IMR-90 (cell line): ENCODE measurements around the gene AKIRIN2. TPM values are rescaled to one million over a fixed set of nuclear protein-coding genes. Genes with fewer than 3 reads are reported as not detected.

Source experiments
- ATAC-seq: fragments of 200-7000 bp; cut with Tn5 transposase; 2 replicates; pipeline ENCODE4 v1.9.1; 2020; ENCODE audit warnings: low read depth, mild to moderate bottlenecking, moderate library complexity
- BruUV-seq: library from RNA; stranded (reverse); fragments of 400-500 nt; replicated peaks from 2 replicates; lab custom pipeline; 2021; lab: Mats Ljungman, UMichigan
- CTCF ChIA-PET: fragments of 300-600 bp; formaldehyde crosslinking; extraction: SDS; loops from one replicate; lab custom pipeline; 2021; ENCODE audit warnings: antibody characterized with exemption; lab: Yijun Ruan, JAX
- POLR2A ChIA-PET: fragments of 300-600 bp; sonication (Branson Sonifier 250); formaldehyde crosslinking; loops from one replicate; lab custom pipeline; 2022; ENCODE audit warnings: antibody characterized with exemption; ENCODE audit not compliant: unreplicated experiment; lab: Charles Lee
- DNase-seq: peaks from one replicate; pipeline ENCODE4 v3.0.0; 2013
- H2AFZ ChIP-seq: replicated peaks from 2 replicates; pipeline ENCODE3; 2013; ENCODE audit warnings: low read length, mild to moderate bottlenecking; ENCODE audit not compliant: poor library complexity
- H2AK5ac ChIP-seq: 2 replicates; pipeline ENCODE4 v1.6.1; 2013; ENCODE audit warnings: low read depth, low read length, inconsistent platforms
- H2AK9ac ChIP-seq: replicated peaks from 2 replicates; pipeline ENCODE3; 2013; ENCODE audit warnings: mild to moderate bottlenecking, low read depth, low read length, moderate library complexity; ENCODE audit not compliant: poor library complexity
- H2BK120ac ChIP-seq: 2 replicates; pipeline ENCODE4 v1.6.1; 2013; ENCODE audit warnings: low read depth, low read length, inconsistent platforms
- H2BK15ac ChIP-seq: 3 replicates; pipeline ENCODE4 v1.6.1; 2013; ENCODE audit warnings: low read depth, low read length, inconsistent platforms
- H2BK20ac ChIP-seq: 2 replicates; pipeline ENCODE4 v1.6.1; 2013; ENCODE audit warnings: low read depth, mild to moderate bottlenecking, inconsistent platforms, low read length, moderate library complexity
- H2BK5ac ChIP-seq: 2 replicates; pipeline ENCODE4 v1.6.1; 2013; ENCODE audit warnings: mild to moderate bottlenecking, low read depth, low read length, inconsistent platforms; ENCODE audit not compliant: poor library complexity, severe bottlenecking
- H3K14ac ChIP-seq: replicated peaks from 2 replicates; pipeline ENCODE4 v1.6.1; 2013; ENCODE audit warnings: low read depth, low read length, inconsistent platforms
- H3K18ac ChIP-seq: 2 replicates; pipeline ENCODE4 v1.6.1; 2013; ENCODE audit warnings: low read depth, low read length, control low read depth
- H3K23ac ChIP-seq: 2 replicates; pipeline ENCODE4 v1.6.1; 2013; ENCODE audit warnings: low read depth, low read length, inconsistent platforms
- H3K27ac ChIP-seq: 2 replicates; pipeline ENCODE4 v1.5.1; 2013; ENCODE audit warnings: mild to moderate bottlenecking, control low read depth, low read length; ENCODE audit not compliant: insufficient read depth
- H3K27me3 ChIP-seq: 2 replicates; pipeline ENCODE4 v1.6.1; 2013; ENCODE audit warnings: low read length; ENCODE audit not compliant: control insufficient read depth, insufficient read depth
- H3K36me3 ChIP-seq: 2 replicates; pipeline ENCODE4 v1.6.1; 2013; ENCODE audit warnings: low read length, mixed read lengths; ENCODE audit not compliant: control insufficient read depth, insufficient read depth
- H3K4ac ChIP-seq: 2 replicates; pipeline ENCODE4 v1.6.1; 2013; ENCODE audit warnings: low read depth, low read length, inconsistent platforms
- H3K4me1 ChIP-seq: 2 replicates; pipeline ENCODE4 v1.6.1; 2013; ENCODE audit warnings: low read length, mixed read lengths; ENCODE audit not compliant: control insufficient read depth, insufficient read depth
- H3K4me2 ChIP-seq: 2 replicates; pipeline ENCODE4 v1.6.1; 2013; ENCODE audit warnings: low read depth, mild to moderate bottlenecking, control low read depth, low read length, moderate library complexity
- H3K4me3 ChIP-seq: 2 replicates; pipeline ENCODE4 v1.5.1; 2013; ENCODE audit warnings: low read depth, mild to moderate bottlenecking, control low read depth, low read length, moderate library complexity; ENCODE audit not compliant: insufficient read depth
- H3K56ac ChIP-seq: 2 replicates; pipeline ENCODE4 v1.6.1; 2013; ENCODE audit warnings: low read length, inconsistent platforms; ENCODE audit not compliant: insufficient read depth; ENCODE audit errors: extremely low read depth
- H3K79me1 ChIP-seq, 2 experiments: 2 replicates each; pipeline ENCODE4 v1.6.1; 2013; ENCODE audit warnings: low read length in 2 of 2, inconsistent platforms in 1 of 2, low read depth in 1 of 2
- H3K9ac ChIP-seq: 2 replicates; pipeline ENCODE4 v1.6.1; 2013; ENCODE audit warnings: low read depth, low read length, control low read depth
- H3K9me1 ChIP-seq: 2 replicates; pipeline ENCODE4 v1.6.1; 2013; ENCODE audit warnings: low read length, inconsistent platforms; ENCODE audit not compliant: insufficient read depth
- H3K9me3 ChIP-seq: 2 replicates; pipeline ENCODE4 v1.6.1; 2013; ENCODE audit warnings: low read length; ENCODE audit not compliant: control insufficient read depth, insufficient read depth
- H4K20me1 ChIP-seq: 2 replicates; pipeline ENCODE4 v1.6.1; 2013; ENCODE audit warnings: low read length, inconsistent platforms; ENCODE audit not compliant: insufficient read depth
- H4K5ac ChIP-seq: 2 replicates; pipeline ENCODE4 v1.6.1; 2013; ENCODE audit warnings: mild to moderate bottlenecking, low read depth, low read length, control low read depth
- H4K8ac ChIP-seq, 2 experiments: 2 replicates each; pipeline ENCODE4 v1.6.1; 2013; ENCODE audit warnings: low read depth in 2 of 2, low read length in 2 of 2, control low read depth in 1 of 2, inconsistent platforms in 1 of 2
- H4K91ac ChIP-seq: 2 replicates; pipeline ENCODE4 v1.6.1; 2013; ENCODE audit warnings: low read depth, low read length, inconsistent platforms; ENCODE audit not compliant: insufficient read depth
- CEBPB ChIP-seq: IDR thresholded peaks from 2 replicates; pipeline ENCODE4 v1.6.1; 2012; ENCODE audit warnings: low read depth, low read length, improper control_type of control experiment
- MAFK ChIP-seq: IDR thresholded peaks from 2 replicates; pipeline ENCODE4 v1.6.1; 2012; ENCODE audit warnings: low read depth, low read length, improper control_type of control experiment
- MXI1 ChIP-seq: IDR thresholded peaks from 2 replicates; pipeline ENCODE4 v1.6.1; 2012; ENCODE audit warnings: low read depth, mild to moderate bottlenecking, low read length, moderate library complexity, borderline replicate concordance
- NFE2L2 ChIP-seq: fragments of 150-350 bp; IDR thresholded peaks from 2 replicates; pipeline ENCODE4 v1.6.1; 2016; ENCODE audit warnings: low read depth, mild to moderate bottlenecking, low read length
- POLR2A ChIP-seq: IDR thresholded peaks from 2 replicates; pipeline ENCODE4 v1.6.1; 2012; ENCODE audit warnings: mild to moderate bottlenecking, low read depth, low read length
- RCOR1 ChIP-seq: IDR thresholded peaks from 2 replicates; pipeline ENCODE4 v1.6.1; 2012; ENCODE audit warnings: mild to moderate bottlenecking, low read length, improper control_type of control experiment; ENCODE audit not compliant: insufficient replicate concordance
- RFX5 ChIP-seq: IDR thresholded peaks from 2 replicates; pipeline ENCODE4 v1.8.0; 2012; ENCODE audit warnings: low read depth, mild to moderate bottlenecking, low read length, moderate library complexity
- SMC3 ChIP-seq: fragments of 150-350 bp; IDR thresholded peaks from 2 replicates; pipeline ENCODE4 v1.6.1; 2016; ENCODE audit warnings: low read depth, mild to moderate bottlenecking, antibody characterized with exemption, low read length, moderate library complexity
- WGBS, 2 experiments: methylation state at CpG; one replicate each; pipeline versions ENCODE4 v1.1.5 to v1.1.7; 2013; ENCODE audit warnings: missing lambda C conversion rate in 2 of 2; ENCODE audit not compliant: insufficient read length in 1 of 2; ENCODE audit errors: extremely low coverage in 2 of 2; 5-methylcytosine and 5-hydroxymethylcytosine counted together
- dilution Hi-C: fragments of 300-500 bp; cut with HindIII; formaldehyde crosslinking; loops from one replicate; pipeline ENCODE4 v1.14.3; 2018; ENCODE audit warnings: low sequenced_read_pairs; ENCODE audit not compliant: unreplicated experiment
- in situ Hi-C: fragments of 300-500 bp; cut with MboI; formaldehyde crosslinking; loops from 3 replicates; pipeline ENCODE4 v1.14.3; 2019; ENCODE audit warnings: low sequenced_read_pairs, inconsistent platforms, mixed read lengths
- intact Hi-C: fragments of 100-400 bp; cut with micrococcal nuclease; formaldehyde crosslinking; loops from 2 replicates; pipeline ENCODE4 v1.10.0; 2022
- polyA plus RNA-seq, 3 experiments: library from polyadenylated mRNA; depleted of rRNA; stranded (reverse); fragments of >200 nt; gene quantifications; 2 replicates each; pipeline ENCODE4 v1.2.3, GENCODE V29; 2012; ENCODE audit warnings: low replicate concordance in 1 of 3
- total RNA-seq: library from RNA; depleted of rRNA; stranded (reverse); fragments of >200 nt; gene quantifications from 2 replicates; pipeline ENCODE4 v1.2.3, GENCODE V29; 2012
- TF ChIP-seq, protein P1 (sequence below): fragments of 150-350 bp; IDR thresholded peaks from 2 replicates; pipeline ENCODE4 v1.6.1; 2017; ENCODE audit warnings: mild to moderate bottlenecking, antibody characterized with exemption, low read length, low read depth

AKIRIN2 gene
- total and polyA plus RNA-seq, 2 of the 4 experiments (the other 2 are of a cell fraction) = 7.9 to 26.6 TPM

DNA sequence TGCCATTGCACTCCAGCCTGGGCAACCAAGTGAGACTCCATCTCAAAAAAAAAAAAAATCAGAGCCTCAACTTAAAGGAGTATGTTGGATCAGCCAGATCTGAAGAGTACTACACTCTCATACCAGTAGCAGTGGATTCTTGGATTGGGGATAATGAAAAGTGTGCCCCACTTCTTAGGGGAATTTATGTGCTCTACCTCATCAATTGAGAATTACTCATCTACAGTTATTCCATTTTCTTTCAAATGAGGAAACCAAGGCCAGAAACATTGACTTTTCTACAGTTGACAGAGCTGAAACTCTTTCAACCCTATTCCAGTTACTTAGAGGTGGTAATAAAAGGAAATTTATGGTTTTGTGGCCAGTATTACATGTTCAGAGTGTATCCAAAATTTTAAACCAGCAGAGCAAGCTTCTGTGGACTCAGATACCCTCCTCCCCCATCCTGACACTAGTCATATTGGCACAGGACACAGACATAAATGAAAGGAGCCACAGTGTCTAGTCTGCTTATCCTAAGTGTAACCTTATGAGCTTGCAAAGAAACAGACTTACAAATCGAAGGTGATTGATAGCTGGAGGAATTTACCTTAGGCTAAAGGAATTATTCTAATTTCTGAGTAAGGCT lies 60.9 kb downstream of the AKIRIN2 start:
- H3K4ac ChIP-seq = no peak overlapping the region
- DNase-seq (no peak), ATAC-seq (no peak)
- no TSS peak for BruUV-seq
- H3K27me3 ChIP-seq = no peaks in the 10 kb centered on the region
- no peak overlapping the region for H4K5ac ChIP-seq
- H2BK15ac ChIP-seq = no peak overlapping the region
- H3K56ac ChIP-seq = no peak overlapping the region
- no peak overlapping the region for H3K4me2 ChIP-seq
- no peak overlapping the region for H2AFZ ChIP-seq
- H3K36me3 ChIP-seq = peaks cover 5% of the 10 kb centered on the region
- POLR2A ChIA-PET = no interaction called here
- no peak overlapping the region; the same call in 1 of the 2 replicates for H3K14ac ChIP-seq
- H3K9ac ChIP-seq = no peak overlapping the region
- no peak overlapping the region for H4K8ac ChIP-seq
- no peak overlapping the region for H2BK120ac ChIP-seq
- no peak overlapping the region for H3K4me3 ChIP-seq
- no peak overlapping the region for H3K18ac ChIP-seq
- no peak overlapping the region for H3K27ac ChIP-seq
- no peaks in the 10 kb centered on the region for H3K79me1 ChIP-seq
- no peak overlapping the region for H2AK9ac ChIP-seq
- no peaks in the 10 kb centered on the region for H3K9me3 ChIP-seq
- H2AK5ac ChIP-seq = no peak overlapping the region
- dilution Hi-C loops (no loop called here), intact Hi-C loops (no loop called here), in situ Hi-C loops (no loop called here)
- H2BK20ac ChIP-seq = no peak overlapping the region
- peaks cover 3% of the 10 kb centered on the region; the same call in 1 of the 2 replicates for H3K9me1 ChIP-seq
- CTCF ChIA-PET = interaction anchor here (0.7 kb wide), 1 partner anchor 362 kb away, joined by 3 read pairs; no protein-coding TSS in a partner anchor
- H3K4me1 ChIP-seq = no peaks in the 10 kb centered on the region; the same call in 1 of the 2 replicates
- WGBS, 2 experiments = no CpG with 5 or more reads among the region's 1 CpG
- TF ChIP-seq CEBPB (no peak), MXI1 (no peak), RFX5 (no peak), RCOR1 (no peak), MAFK (no peak), NFE2L2 (no peak), POLR2A (no peak), SMC3 (no peak)
- TF ChIP-seq, protein P1, sequence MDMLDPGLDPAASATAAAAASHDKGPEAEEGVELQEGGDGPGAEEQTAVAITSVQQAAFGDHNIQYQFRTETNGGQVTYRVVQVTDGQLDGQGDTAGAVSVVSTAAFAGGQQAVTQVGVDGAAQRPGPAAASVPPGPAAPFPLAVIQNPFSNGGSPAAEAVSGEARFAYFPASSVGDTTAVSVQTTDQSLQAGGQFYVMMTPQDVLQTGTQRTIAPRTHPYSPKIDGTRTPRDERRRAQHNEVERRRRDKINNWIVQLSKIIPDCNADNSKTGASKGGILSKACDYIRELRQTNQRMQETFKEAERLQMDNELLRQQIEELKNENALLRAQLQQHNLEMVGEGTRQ = no peak
- H3K23ac ChIP-seq = no peak overlapping the region
- H4K91ac ChIP-seq = no peak overlapping the region
- no peak overlapping the region for H2BK5ac ChIP-seq
- no peaks in the 10 kb centered on the region for H4K20me1 ChIP-seq
